ENCODE data around the gene NFASC.

DNA sequence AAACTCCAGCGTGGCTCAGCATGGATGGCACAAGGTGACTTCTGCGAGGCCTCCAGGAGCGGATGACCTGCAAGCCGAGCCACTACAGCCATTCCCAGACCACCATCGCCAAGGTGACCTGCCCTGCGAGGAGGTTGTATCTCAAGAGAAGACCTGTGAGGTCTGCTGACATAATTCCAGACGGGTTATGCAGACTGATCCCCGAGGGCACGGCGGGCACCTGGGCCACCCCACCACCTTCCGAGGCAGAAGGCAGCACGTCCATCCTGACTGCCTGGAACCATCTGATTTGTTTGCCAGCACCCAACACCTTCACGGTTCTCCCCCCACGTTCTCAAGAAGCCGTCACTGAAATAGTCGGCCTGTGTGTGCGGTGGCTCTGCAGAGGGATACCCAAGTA is 115.5 kb downstream of the NFASC start:
- TF ChIP-seq, protein P1, sequence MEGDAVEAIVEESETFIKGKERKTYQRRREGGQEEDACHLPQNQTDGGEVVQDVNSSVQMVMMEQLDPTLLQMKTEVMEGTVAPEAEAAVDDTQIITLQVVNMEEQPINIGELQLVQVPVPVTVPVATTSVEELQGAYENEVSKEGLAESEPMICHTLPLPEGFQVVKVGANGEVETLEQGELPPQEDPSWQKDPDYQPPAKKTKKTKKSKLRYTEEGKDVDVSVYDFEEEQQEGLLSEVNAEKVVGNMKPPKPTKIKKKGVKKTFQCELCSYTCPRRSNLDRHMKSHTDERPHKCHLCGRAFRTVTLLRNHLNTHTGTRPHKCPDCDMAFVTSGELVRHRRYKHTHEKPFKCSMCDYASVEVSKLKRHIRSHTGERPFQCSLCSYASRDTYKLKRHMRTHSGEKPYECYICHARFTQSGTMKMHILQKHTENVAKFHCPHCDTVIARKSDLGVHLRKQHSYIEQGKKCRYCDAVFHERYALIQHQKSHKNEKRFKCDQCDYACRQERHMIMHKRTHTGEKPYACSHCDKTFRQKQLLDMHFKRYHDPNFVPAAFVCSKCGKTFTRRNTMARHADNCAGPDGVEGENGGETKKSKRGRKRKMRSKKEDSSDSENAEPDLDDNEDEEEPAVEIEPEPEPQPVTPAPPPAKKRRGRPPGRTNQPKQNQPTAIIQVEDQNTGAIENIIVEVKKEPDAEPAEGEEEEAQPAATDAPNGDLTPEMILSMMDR (IDR thresholded peaks at IDR 0.05) = no peak
- TF ChIP-seq, protein P2, sequence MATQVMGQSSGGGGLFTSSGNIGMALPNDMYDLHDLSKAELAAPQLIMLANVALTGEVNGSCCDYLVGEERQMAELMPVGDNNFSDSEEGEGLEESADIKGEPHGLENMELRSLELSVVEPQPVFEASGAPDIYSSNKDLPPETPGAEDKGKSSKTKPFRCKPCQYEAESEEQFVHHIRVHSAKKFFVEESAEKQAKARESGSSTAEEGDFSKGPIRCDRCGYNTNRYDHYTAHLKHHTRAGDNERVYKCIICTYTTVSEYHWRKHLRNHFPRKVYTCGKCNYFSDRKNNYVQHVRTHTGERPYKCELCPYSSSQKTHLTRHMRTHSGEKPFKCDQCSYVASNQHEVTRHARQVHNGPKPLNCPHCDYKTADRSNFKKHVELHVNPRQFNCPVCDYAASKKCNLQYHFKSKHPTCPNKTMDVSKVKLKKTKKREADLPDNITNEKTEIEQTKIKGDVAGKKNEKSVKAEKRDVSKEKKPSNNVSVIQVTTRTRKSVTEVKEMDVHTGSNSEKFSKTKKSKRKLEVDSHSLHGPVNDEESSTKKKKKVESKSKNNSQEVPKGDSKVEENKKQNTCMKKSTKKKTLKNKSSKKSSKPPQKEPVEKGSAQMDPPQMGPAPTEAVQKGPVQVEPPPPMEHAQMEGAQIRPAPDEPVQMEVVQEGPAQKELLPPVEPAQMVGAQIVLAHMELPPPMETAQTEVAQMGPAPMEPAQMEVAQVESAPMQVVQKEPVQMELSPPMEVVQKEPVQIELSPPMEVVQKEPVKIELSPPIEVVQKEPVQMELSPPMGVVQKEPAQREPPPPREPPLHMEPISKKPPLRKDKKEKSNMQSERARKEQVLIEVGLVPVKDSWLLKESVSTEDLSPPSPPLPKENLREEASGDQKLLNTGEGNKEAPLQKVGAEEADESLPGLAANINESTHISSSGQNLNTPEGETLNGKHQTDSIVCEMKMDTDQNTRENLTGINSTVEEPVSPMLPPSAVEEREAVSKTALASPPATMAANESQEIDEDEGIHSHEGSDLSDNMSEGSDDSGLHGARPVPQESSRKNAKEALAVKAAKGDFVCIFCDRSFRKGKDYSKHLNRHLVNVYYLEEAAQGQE (IDR thresholded peaks at IDR 0.05; ENCODE audit: insufficient read depth in 1 of 2, low read depth in 2 of 2, low read length in 1 of 2) = no peak
- TF ChIP-seq TCF7L2 (IDR thresholded peaks at IDR 0.05; ENCODE audit: low read depth, low read length) = no peak
- no peak for TF ChIP-seq POLR2AphosphoS5 (IDR thresholded peaks at IDR 0.05; ENCODE audit: low read depth, low read length)
